Measurements from ENCODE around the gene CFAP97.

Gene CFAP97

DNA sequence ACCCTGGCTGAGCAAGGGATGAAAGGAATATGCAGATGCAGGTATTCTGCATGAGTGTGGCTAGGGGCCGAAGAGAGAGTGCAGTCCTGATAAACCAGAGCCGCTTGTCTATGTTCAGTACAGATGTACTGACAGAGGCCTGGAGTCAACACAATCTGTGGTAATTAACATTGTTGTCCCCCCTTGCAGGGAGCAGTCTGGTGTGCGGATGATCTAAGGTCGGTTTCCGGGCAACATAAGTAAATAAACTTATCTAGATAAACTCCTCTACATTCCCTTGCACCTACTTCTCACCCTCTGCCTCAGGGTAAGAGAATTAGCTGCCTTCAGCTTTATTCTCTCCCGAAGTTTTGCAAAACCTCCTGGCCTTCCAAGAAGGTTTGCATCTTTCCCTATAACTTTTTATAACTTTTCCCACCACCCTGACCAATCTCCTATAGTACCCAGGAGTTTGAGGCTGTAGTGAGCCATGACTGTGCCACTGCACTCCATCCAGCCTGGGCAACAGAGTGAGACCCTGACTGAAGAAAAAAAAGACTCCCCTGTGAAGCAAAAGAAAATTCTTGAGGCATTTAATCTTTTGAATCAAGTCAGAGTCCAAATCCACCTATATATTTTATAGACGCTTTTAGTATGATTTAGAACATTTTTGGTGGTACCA lies 32.2 kb upstream of the CFAP97 start:
- Histone ChIP-seq H3K36me3 (ENCODE audit: control insufficient read depth, insufficient read depth, low read length) (no peaks in the 10 kb centered on the region), H3K4me1 (ENCODE audit: control insufficient read depth, insufficient read depth, low read length) (peaks cover 9% of the 10 kb centered on the region), H3K4me3 (ENCODE audit: low read length) (no peak overlapping the region), H3K9ac (ENCODE audit: low read length) (no peak overlapping the region), H3K9me3 (ENCODE audit: control insufficient read depth, low read length) (no peaks in the 10 kb centered on the region), H3K27me3 (ENCODE audit: control insufficient read depth, insufficient read depth, low read length) (no peaks in the 10 kb centered on the region)

DNA sequence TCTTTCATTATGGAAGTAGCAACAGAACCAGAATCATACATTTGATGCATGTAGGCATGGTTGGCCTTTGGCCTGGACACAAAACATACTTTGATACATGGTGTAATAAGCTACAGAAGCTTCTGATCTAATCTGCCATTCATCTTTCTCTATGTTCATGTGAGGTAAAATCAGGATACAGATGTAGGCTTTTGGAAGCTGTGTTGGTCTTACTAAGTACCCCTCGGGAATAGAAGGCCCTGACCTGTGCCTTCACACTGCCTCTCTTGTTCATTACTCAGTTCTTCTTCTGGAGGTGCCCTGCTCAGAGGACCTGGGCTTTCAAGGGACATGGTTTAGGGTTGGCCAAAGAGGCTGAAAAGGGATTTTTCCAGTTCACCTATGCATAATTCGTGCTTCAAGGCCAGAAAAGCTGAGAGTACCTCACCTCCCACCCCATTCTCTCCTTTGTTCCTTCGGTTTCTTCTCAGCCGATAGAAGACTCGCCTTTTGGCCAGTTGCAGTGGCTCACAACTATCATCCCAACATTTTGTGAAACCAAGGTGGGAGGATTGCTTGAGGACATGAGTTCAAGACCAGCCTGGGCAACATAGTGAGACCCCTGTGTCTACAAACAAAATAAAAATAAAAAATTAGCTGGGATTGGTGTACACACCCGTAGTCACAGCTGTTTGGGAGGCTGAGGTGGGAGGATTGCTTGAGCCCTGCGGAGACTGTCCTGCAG lies 31.5 kb upstream of the CFAP97 start:
- no peak overlapping the region for H3K4me3 ChIP-seq (ENCODE audit: low read length)
- H3K9ac ChIP-seq (ENCODE audit: low read length) = no peak overlapping the region
- no peaks in the 10 kb centered on the region for H3K36me3 ChIP-seq (ENCODE audit: control insufficient read depth, insufficient read depth, low read length)
- H3K9me3 ChIP-seq (ENCODE audit: control insufficient read depth, low read length) = no peaks in the 10 kb centered on the region
- peaks cover 9% of the 10 kb centered on the region for H3K4me1 ChIP-seq (ENCODE audit: control insufficient read depth, insufficient read depth, low read length)
- no peaks in the 10 kb centered on the region for H3K27me3 ChIP-seq (ENCODE audit: control insufficient read depth, insufficient read depth, low read length)

- H3K36me3 ChIP-seq (ENCODE audit: control insufficient read depth, insufficient read depth, low read length) = no peaks in the 10 kb centered on the region
- H3K9ac ChIP-seq (ENCODE audit: low read length) = no peak overlapping the region
- peaks cover 9% of the 10 kb centered on the region for H3K4me1 ChIP-seq (ENCODE audit: control insufficient read depth, insufficient read depth, low read length)
- no peaks in the 10 kb centered on the region for H3K9me3 ChIP-seq (ENCODE audit: control insufficient read depth, low read length)
- H3K4me3 ChIP-seq (ENCODE audit: low read length) = no peak overlapping the region
- no peaks in the 10 kb centered on the region for H3K27me3 ChIP-seq (ENCODE audit: control insufficient read depth, insufficient read depth, low read length)
Measured at GRCh38 chr4:185232370-185232769, 28.6 kb upstream of the CFAP97 start.

DNA sequence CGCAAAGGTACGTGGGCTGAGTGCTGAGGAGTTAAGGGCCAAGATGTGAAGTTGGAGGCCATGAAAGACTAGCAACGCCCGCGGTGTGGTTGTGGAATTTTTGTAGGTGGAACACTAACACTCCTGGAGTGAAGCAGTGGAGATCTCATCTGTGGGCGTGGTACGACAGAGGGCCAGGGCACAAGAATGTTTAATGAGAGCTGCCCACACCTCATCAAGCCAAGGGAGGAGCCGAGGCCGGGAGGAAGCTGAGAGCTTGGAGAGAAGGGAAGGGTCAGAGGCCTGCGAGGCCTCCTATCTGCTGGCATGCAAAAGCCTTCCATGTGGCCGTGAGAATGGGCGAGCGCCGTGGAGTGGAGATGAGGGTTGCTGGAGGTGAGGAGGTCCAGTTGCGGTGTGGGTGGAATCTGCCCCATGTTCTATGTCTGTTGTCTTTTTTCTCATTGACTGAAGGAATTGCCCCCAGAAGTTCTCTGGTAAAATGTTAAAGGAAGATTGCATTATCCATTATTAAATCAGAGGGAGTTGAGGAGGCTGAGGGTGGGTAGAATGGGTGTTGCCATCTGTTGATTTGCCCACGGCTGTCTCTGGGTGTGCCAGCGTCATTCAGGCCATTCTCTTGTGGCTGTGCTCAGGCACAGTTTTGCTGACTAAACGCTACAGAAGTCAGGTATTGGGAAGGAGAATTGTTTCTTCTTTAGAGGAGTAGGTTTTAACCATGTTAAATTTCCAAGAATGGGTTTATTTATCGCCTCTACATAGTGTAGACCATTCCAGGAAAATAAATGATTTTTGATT lies 25.4 kb upstream of the CFAP97 start:
- Histone ChIP-seq H3K36me3 (ENCODE audit: control insufficient read depth, insufficient read depth, low read length) (no peaks in the 10 kb centered on the region), H3K9ac (ENCODE audit: low read length) (no peak overlapping the region), H3K27me3 (ENCODE audit: control insufficient read depth, insufficient read depth, low read length) (no peaks in the 10 kb centered on the region), H3K4me3 (ENCODE audit: low read length) (no peak overlapping the region), H3K4me1 (ENCODE audit: control insufficient read depth, insufficient read depth, low read length) (no peaks in the 10 kb centered on the region), H3K9me3 (ENCODE audit: control insufficient read depth, low read length) (no peaks in the 10 kb centered on the region)

DNA sequence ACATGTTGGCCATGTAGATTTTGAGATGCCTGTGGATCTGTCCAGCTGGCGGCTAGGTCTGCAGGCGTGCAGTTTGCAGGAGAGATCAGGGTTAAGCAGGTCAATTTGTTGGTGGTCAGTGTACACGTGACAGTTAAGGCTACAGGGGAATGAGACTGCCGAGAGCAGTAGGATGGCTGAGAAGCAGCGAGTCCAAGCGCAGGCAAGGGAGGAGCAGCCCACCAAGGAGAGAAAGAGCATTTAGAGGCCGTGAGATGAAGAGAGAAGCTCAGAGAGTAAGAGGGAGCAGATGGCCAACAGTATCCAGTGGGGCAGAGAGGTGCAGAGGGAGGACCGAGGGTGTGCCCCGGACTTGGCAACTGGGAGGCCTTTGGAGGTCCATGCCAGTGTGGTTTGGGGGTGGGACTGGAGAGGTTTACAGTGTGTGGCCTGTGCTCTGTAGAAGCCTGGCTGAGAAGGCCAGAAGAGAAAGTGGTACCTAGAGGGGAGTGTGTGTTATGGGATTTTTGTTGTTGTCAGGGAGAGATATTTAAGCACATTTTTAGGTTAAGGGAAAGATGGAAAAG lies 24.0 kb upstream of the CFAP97 start:
- no peak overlapping the region for H3K9ac ChIP-seq (ENCODE audit: low read length)
- H3K27me3 ChIP-seq (ENCODE audit: control insufficient read depth, insufficient read depth, low read length) = no peaks in the 10 kb centered on the region
- H3K4me3 ChIP-seq (ENCODE audit: low read length) = no peak overlapping the region
- no peaks in the 10 kb centered on the region for H3K4me1 ChIP-seq (ENCODE audit: control insufficient read depth, insufficient read depth, low read length)
- H3K9me3 ChIP-seq (ENCODE audit: control insufficient read depth, low read length) = no peaks in the 10 kb centered on the region
- no peaks in the 10 kb centered on the region for H3K36me3 ChIP-seq (ENCODE audit: control insufficient read depth, insufficient read depth, low read length)

DNA sequence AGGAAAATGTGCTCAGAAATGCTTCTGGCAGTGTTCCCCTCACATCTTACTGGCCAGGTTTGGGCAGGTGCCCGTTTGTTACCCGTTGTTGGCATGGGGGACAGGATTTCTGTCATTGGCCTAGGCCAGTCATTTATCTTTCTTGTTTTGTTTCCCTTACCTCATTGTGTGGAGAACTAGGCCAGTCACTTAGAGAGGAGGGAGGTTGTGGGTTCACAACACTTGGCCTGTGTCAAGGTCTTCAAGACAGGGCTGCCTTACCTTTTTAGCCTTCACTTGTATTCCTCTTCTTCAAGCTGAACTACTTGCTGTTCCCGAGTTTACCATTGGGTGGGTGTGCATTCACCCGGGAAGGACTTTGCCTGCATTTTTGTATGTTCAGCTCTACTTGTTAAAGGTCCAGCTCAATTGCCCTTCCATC lies 23.3 kb upstream of the CFAP97 start:
- H3K9me3 ChIP-seq (ENCODE audit: control insufficient read depth, low read length) = no peaks in the 10 kb centered on the region
- H3K4me3 ChIP-seq (ENCODE audit: low read length) = no peak overlapping the region
- no peak overlapping the region for H3K9ac ChIP-seq (ENCODE audit: low read length)
- no peaks in the 10 kb centered on the region for H3K27me3 ChIP-seq (ENCODE audit: control insufficient read depth, insufficient read depth, low read length)
- no peaks in the 10 kb centered on the region for H3K4me1 ChIP-seq (ENCODE audit: control insufficient read depth, insufficient read depth, low read length)
- H3K36me3 ChIP-seq (ENCODE audit: control insufficient read depth, insufficient read depth, low read length) = no peaks in the 10 kb centered on the region

DNA sequence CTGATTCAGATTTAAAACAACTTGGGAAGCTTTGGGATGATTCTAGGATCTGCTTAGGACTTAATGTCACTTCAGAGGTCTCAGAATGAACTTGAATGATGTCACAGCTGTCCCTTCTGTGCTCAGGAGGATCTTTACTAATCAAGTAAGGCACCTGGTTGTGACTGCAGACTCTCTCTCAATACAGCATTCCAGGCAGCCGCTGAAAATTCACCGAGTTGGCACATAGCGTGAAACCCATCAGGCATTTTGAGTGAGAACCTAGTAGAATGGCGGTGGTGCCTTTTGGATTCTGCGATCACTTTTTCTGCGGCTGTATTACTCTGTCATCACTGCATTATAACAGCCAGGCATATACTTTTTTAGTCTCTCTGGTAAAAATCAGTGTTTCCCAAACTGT lies 22.1 kb upstream of the CFAP97 start:
- H3K9ac ChIP-seq (ENCODE audit: low read length) = no peak overlapping the region
- H3K9me3 ChIP-seq (ENCODE audit: control insufficient read depth, low read length) = no peaks in the 10 kb centered on the region
- no peak overlapping the region for H3K4me3 ChIP-seq (ENCODE audit: low read length)
- no peaks in the 10 kb centered on the region for H3K36me3 ChIP-seq (ENCODE audit: control insufficient read depth, insufficient read depth, low read length)
- H3K27me3 ChIP-seq (ENCODE audit: control insufficient read depth, insufficient read depth, low read length) = no peaks in the 10 kb centered on the region
- peaks cover 8% of the 10 kb centered on the region for H3K4me1 ChIP-seq (ENCODE audit: control insufficient read depth, insufficient read depth, low read length)

DNA sequence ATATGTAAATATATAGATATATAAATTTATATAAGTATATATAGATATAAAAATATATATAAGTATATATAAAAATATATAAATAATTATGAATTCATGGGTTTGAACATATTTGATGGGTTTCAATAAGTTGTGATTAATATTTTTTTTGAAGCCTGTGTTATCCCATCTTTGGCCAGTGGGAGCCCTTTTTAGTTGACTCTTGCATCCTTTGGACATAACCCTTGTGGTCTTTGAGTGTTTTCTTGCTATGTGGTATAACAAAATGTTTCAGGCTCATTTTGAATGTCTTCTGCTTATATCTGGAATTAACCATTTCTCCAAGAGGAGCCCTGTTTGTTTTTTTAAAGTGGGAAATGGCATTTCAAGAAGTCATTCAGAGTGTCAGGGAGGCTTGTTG lies 20.8 kb upstream of the CFAP97 start:
- no peaks in the 10 kb centered on the region for H3K27me3 ChIP-seq (ENCODE audit: control insufficient read depth, insufficient read depth, low read length)
- peaks cover 8% of the 10 kb centered on the region for H3K4me1 ChIP-seq (ENCODE audit: control insufficient read depth, insufficient read depth, low read length)
- H3K4me3 ChIP-seq (ENCODE audit: low read length) = no peak overlapping the region
- no peaks in the 10 kb centered on the region for H3K9me3 ChIP-seq (ENCODE audit: control insufficient read depth, low read length)
- no peak overlapping the region for H3K9ac ChIP-seq (ENCODE audit: low read length)
- no peaks in the 10 kb centered on the region for H3K36me3 ChIP-seq (ENCODE audit: control insufficient read depth, insufficient read depth, low read length)

- H3K36me3 ChIP-seq (ENCODE audit: control insufficient read depth, insufficient read depth, low read length) = no peaks in the 10 kb centered on the region
- H3K4me1 ChIP-seq (ENCODE audit: control insufficient read depth, insufficient read depth, low read length) = peaks cover 8% of the 10 kb centered on the region
- no peak overlapping the region for H3K9ac ChIP-seq (ENCODE audit: low read length)
- no peaks in the 10 kb centered on the region for H3K9me3 ChIP-seq (ENCODE audit: control insufficient read depth, low read length)
- H3K27me3 ChIP-seq (ENCODE audit: control insufficient read depth, insufficient read depth, low read length) = no peaks in the 10 kb centered on the region
- H3K4me3 ChIP-seq (ENCODE audit: low read length) = no peak overlapping the region
Measured at GRCh38 chr4:185222598-185222997, 18.8 kb upstream of the CFAP97 start.

- no peaks in the 10 kb centered on the region for H3K9me3 ChIP-seq (ENCODE audit: control insufficient read depth, low read length)
- no peak overlapping the region for H3K4me3 ChIP-seq (ENCODE audit: low read length)
- no peaks in the 10 kb centered on the region for H3K27me3 ChIP-seq (ENCODE audit: control insufficient read depth, insufficient read depth, low read length)
- no peak overlapping the region for H3K9ac ChIP-seq (ENCODE audit: low read length)
- H3K36me3 ChIP-seq (ENCODE audit: control insufficient read depth, insufficient read depth, low read length) = no peaks in the 10 kb centered on the region
- H3K4me1 ChIP-seq (ENCODE audit: control insufficient read depth, insufficient read depth, low read length) = peaks cover 8% of the 10 kb centered on the region
Measured at GRCh38 chr4:185221912-185222311, 18.1 kb upstream of the CFAP97 start.

- H3K27me3 ChIP-seq (ENCODE audit: control insufficient read depth, insufficient read depth, low read length) = no peaks in the 10 kb centered on the region
- H3K4me1 ChIP-seq (ENCODE audit: control insufficient read depth, insufficient read depth, low read length) = peaks cover 8% of the 10 kb centered on the region
- no peak overlapping the region for H3K4me3 ChIP-seq (ENCODE audit: low read length)
- H3K9me3 ChIP-seq (ENCODE audit: control insufficient read depth, low read length) = no peaks in the 10 kb centered on the region
- H3K9ac ChIP-seq (ENCODE audit: low read length) = no peak overlapping the region
- no peaks in the 10 kb centered on the region for H3K36me3 ChIP-seq (ENCODE audit: control insufficient read depth, insufficient read depth, low read length)
Measured at GRCh38 chr4:185221491-185221890, 17.7 kb upstream of the CFAP97 start.
